ENCODE measurements around the gene TIAM2.

TIAM2 gene

GRCh38 chr6:155080881-155081845 lies 86.0 kb downstream of the TIAM2 start:
- peak; percentile 91 for DNase-seq (ENCODE audit: low read depth)
- no peak overlapping the region for H3K4me3 ChIP-seq (ENCODE audit: low read length)
- TF ChIP-seq CTCF (conservative IDR thresholded peaks at IDR 0.05; ENCODE audit: low read length) = no peak

- H3K4me3 ChIP-seq (ENCODE audit: low read length) = no peak overlapping the region
- no peak for DNase-seq (ENCODE audit: low read depth)
- TF ChIP-seq CTCF (conservative IDR thresholded peaks at IDR 0.05; ENCODE audit: low read length) = no peak
Measured at GRCh38 chr6:155084431-155085123, 89.5 kb downstream of the TIAM2 start.

- TF ChIP-seq CTCF (conservative IDR thresholded peaks at IDR 0.05; ENCODE audit: low read length) = no peak
- no peak for DNase-seq (ENCODE audit: low read depth)
- H3K4me3 ChIP-seq (ENCODE audit: low read length) = no peak overlapping the region
Measured at GRCh38 chr6:155085582-155086257, 90.6 kb downstream of the TIAM2 start.

GRCh38 chr6:155088856-155089255 lies 93.7 kb downstream of the TIAM2 start:
- no peak for TF ChIP-seq CTCF (conservative IDR thresholded peaks at IDR 0.05; ENCODE audit: low read length)
- no peak overlapping the region for H3K4me3 ChIP-seq (ENCODE audit: low read length)
- no peak for DNase-seq (ENCODE audit: low read depth)

- no peak for DNase-seq (ENCODE audit: low read depth)
- H3K4me3 ChIP-seq (ENCODE audit: low read length) = no peak overlapping the region
- TF ChIP-seq CTCF (conservative IDR thresholded peaks at IDR 0.05; ENCODE audit: low read length) = no peak
Measured at GRCh38 chr6:155089746-155090145, 94.6 kb downstream of the TIAM2 start.

- TF ChIP-seq CTCF (conservative IDR thresholded peaks at IDR 0.05; ENCODE audit: low read length) = no peak
- DNase-seq (ENCODE audit: low read depth) = no peak
- H3K4me3 ChIP-seq (ENCODE audit: low read length) = no peak overlapping the region
Measured at GRCh38 chr6:155090166-155090565, 95.1 kb downstream of the TIAM2 start.
